Lower leg skin (tissue), 3 donors: ENCODE results near the gene LDLRAP1.

Source experiments
- POLR2A ChIP-seq, 2 donors: fragments of 450-650 bp; IDR thresholded peaks; one replicate each; pipeline ENCODE4 v1.6.1; 2016 to 2017; ENCODE audit warnings: antibody characterized with exemption in 2 of 2, mild to moderate bottlenecking in 1 of 2, moderate library complexity in 1 of 2
- TF ChIP-seq, protein P1 (sequence below), 3 donors: fragments of 450-650 bp; IDR thresholded peaks; one replicate each; pipeline ENCODE4 v1.5.1; 2016; ENCODE audit warnings: antibody characterized with exemption in 3 of 3, mild to moderate bottlenecking in 3 of 3, moderate library complexity in 2 of 3

DNA sequence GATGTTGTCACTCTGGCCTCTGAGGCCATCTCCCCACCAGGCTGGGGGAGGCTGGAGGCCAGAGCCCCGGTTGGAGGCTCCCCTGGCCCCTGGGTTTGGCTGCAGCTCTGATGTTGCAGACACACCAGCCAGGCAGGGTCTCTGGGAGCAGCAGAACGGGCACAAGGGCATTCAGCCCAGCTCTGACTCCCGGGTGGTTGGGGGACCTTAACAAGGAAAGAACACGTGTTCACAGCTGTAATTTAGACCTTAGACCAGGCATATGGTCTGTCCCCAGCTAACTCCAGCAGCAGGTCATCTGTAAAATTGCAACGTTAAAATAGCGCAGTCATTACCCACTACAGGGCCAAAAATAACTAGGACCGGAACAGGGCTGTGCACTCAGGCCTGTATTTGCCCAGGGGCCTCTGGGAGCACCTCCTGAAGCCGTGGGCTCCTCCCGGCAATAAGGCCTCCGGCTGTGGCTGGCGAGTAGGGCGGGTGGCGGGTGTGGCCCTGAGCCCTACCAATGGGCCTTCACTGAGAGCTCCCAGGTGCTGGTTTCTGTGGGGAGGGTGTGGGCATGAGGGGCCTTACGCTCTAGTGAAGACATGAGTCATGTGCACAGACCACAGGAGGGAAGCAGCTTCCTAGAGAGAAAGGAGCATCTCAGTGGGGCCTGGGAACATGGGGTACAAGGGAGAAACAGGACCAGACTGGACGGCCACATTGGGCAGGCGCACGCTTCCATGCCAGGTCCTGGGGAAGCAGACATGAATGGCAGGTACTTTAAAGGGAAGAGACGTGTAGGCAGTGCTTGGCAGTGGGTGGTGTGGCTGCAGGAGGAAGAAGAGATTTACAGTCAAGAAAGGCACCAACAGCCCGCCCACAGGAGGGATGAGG is 6.1 kb downstream of the LDLRAP1 start:
- TF ChIP-seq, protein P1, sequence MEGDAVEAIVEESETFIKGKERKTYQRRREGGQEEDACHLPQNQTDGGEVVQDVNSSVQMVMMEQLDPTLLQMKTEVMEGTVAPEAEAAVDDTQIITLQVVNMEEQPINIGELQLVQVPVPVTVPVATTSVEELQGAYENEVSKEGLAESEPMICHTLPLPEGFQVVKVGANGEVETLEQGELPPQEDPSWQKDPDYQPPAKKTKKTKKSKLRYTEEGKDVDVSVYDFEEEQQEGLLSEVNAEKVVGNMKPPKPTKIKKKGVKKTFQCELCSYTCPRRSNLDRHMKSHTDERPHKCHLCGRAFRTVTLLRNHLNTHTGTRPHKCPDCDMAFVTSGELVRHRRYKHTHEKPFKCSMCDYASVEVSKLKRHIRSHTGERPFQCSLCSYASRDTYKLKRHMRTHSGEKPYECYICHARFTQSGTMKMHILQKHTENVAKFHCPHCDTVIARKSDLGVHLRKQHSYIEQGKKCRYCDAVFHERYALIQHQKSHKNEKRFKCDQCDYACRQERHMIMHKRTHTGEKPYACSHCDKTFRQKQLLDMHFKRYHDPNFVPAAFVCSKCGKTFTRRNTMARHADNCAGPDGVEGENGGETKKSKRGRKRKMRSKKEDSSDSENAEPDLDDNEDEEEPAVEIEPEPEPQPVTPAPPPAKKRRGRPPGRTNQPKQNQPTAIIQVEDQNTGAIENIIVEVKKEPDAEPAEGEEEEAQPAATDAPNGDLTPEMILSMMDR (IDR thresholded peaks at IDR 0.05), result no peak
- no peak for TF ChIP-seq POLR2A (IDR thresholded peaks at IDR 0.05)
